ENCODE measurements around the gene CRLF1. TPM values are rescaled to one million over a fixed set of nuclear protein-coding genes. Genes with fewer than 3 reads are reported as not detected.

CRLF1 gene
- total and polyA plus RNA-seq, 10 of the 15 experiments (the other 5 are each of a cell fraction or from before 2014, with no cell fraction given), result 0.10 to 1.2 (median 0.49) TPM; not detected in 4

- TF ChIP-seq E2F8 (IDR thresholded peaks at IDR 0.05; ENCODE audit: low read depth, partially characterized antibody), result peak; percentile 67
- peak; percentile 66 for TF ChIP-seq RELB (IDR thresholded peaks at IDR 0.05; ENCODE audit: low read depth)
- no peak for TF ChIP-seq CEBPZ (IDR thresholded peaks at IDR 0.05; ENCODE audit: low read depth, low read length)
- peak; percentile 96; the same call in 1 of the 2 replicates for TF ChIP-seq RCOR1 (conservative IDR thresholded peaks at IDR 0.05; ENCODE audit: low read depth, low read length)
- TF ChIP-seq BCLAF1 (IDR thresholded peaks at IDR 0.05), result no peak
- TF ChIP-seq PML (IDR thresholded peaks at IDR 0.05; ENCODE audit: low read length), result peak; percentile 86
- no peak for TF ChIP-seq CTCF (IDR thresholded peaks at IDR 0.05 in 2 of 3, conservative IDR thresholded peaks at IDR 0.05 in 1 of 3; ENCODE audit: control insufficient read depth in 2 of 3, extremely low read depth in 1 of 3, insufficient read depth in 1 of 3, low read depth in 3 of 3, low read length in 3 of 3)
- no peak for TF ChIP-seq ZNF384 (IDR thresholded peaks at IDR 0.05; ENCODE audit: borderline replicate concordance, low read depth, low read length)
- no peak for TF ChIP-seq MTA3 (IDR thresholded peaks at IDR 0.05; ENCODE audit: borderline replicate concordance, low read length)
- no peak for TF ChIP-seq MEF2B (IDR thresholded peaks at IDR 0.05; ENCODE audit: partially characterized antibody, poor library complexity, severe bottlenecking)
- no peak for TF ChIP-seq ZNF274 (IDR thresholded peaks at IDR 0.05; ENCODE audit: insufficient read depth, insufficient read length)
These were observed 49.0 kb downstream of the CRLF1 start, which contains the start of gene KXD1 (continued) for GRCh38 chr19:18557411-18558201.
